Adrenal gland (tissue), 5 donors: ENCODE measurements around the gene FMNL2.

ENCODE experiments used
- CTCF ChIP-seq, 6 experiments: fragments of 450-650 bp in 4 of 6; fragments of 200-600 bp in 2 of 6; sonication (generic) in 1 of 6; IDR thresholded peaks; 1 replicate in 5 of 6; 2 replicates in 1 of 6; pipeline versions ENCODE4 v1.5.1 to v1.8.0; 2016 to 2021; ENCODE audit warnings: antibody characterized with exemption in 6 of 6, mild to moderate bottlenecking in 2 of 6, moderate library complexity in 1 of 6
- POLR2A ChIP-seq, 2 donors: fragments of 450-650 bp; IDR thresholded peaks; one replicate each; pipeline ENCODE4 v1.6.1; 2017; ENCODE audit warnings: antibody characterized with exemption in 2 of 2, mild to moderate bottlenecking in 2 of 2, moderate library complexity in 1 of 2
- donor health status: DM: no; HTN: no; CAD: no.

GRCh38 chr2:152475982-152476381 is 141.0 kb downstream of the FMNL2 start:
- TF ChIP-seq CTCF (IDR thresholded peaks at IDR 0.05) (no peak), POLR2A (IDR thresholded peaks at IDR 0.05) (no peak)
